Measurements from ENCODE around the gene TRAPPC1.

Gene TRAPPC1

DNA sequence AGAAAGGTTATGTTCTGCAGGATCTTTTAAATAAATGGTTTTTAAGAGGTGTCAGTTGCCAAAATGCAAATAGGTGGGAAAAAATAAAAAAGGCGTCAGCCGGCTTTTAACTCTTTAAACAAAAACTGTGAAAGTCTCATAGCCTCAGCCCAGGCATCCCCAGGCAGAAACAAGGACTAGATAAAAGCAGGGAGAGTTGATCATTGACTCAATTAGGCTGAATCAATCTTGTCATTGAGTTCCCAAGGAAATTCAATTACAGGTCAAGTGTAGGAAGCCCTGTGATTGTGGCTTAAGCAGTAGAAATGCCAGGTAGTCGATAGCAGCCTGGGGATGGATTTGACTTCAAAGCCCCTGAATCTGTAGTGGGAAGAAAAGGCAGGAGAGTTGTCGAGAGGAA is 39.9 kb upstream of the TRAPPC1 start:
- TF ChIP-seq, protein P1, sequence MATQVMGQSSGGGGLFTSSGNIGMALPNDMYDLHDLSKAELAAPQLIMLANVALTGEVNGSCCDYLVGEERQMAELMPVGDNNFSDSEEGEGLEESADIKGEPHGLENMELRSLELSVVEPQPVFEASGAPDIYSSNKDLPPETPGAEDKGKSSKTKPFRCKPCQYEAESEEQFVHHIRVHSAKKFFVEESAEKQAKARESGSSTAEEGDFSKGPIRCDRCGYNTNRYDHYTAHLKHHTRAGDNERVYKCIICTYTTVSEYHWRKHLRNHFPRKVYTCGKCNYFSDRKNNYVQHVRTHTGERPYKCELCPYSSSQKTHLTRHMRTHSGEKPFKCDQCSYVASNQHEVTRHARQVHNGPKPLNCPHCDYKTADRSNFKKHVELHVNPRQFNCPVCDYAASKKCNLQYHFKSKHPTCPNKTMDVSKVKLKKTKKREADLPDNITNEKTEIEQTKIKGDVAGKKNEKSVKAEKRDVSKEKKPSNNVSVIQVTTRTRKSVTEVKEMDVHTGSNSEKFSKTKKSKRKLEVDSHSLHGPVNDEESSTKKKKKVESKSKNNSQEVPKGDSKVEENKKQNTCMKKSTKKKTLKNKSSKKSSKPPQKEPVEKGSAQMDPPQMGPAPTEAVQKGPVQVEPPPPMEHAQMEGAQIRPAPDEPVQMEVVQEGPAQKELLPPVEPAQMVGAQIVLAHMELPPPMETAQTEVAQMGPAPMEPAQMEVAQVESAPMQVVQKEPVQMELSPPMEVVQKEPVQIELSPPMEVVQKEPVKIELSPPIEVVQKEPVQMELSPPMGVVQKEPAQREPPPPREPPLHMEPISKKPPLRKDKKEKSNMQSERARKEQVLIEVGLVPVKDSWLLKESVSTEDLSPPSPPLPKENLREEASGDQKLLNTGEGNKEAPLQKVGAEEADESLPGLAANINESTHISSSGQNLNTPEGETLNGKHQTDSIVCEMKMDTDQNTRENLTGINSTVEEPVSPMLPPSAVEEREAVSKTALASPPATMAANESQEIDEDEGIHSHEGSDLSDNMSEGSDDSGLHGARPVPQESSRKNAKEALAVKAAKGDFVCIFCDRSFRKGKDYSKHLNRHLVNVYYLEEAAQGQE (IDR thresholded peaks at IDR 0.05; ENCODE audit: insufficient read depth in 1 of 2, low read depth in 2 of 2, low read length in 2 of 2): no peak
- TF ChIP-seq POLR2AphosphoS5 (IDR thresholded peaks at IDR 0.05; ENCODE audit: low read depth, low read length): no peak
- TF ChIP-seq SIN3A (IDR thresholded peaks at IDR 0.05; ENCODE audit: borderline replicate concordance, insufficient read depth, low read length): no peak
- TF ChIP-seq TAF1 (IDR thresholded peaks at IDR 0.05; ENCODE audit: borderline replicate concordance, insufficient read depth, low read length): no peak
- no peak for TF ChIP-seq FOXP2 (optimal IDR thresholded peaks at IDR 0.05; ENCODE audit: borderline replicate concordance, extremely low read depth, extremely low read length, insufficient read depth)

GRCh38 chr17:7969433-7969832 is 37.7 kb upstream of the TRAPPC1 start:
- TF ChIP-seq TAF1 (IDR thresholded peaks at IDR 0.05; ENCODE audit: borderline replicate concordance, insufficient read depth, low read length): no peak
- TF ChIP-seq, protein P1 (IDR thresholded peaks at IDR 0.05; ENCODE audit: insufficient read depth in 1 of 2, low read depth in 2 of 2, low read length in 2 of 2): no peak
- no peak for TF ChIP-seq POLR2AphosphoS5 (IDR thresholded peaks at IDR 0.05; ENCODE audit: low read depth, low read length)
- TF ChIP-seq FOXP2 (optimal IDR thresholded peaks at IDR 0.05; ENCODE audit: borderline replicate concordance, extremely low read depth, extremely low read length, insufficient read depth): no peak
- TF ChIP-seq SIN3A (IDR thresholded peaks at IDR 0.05; ENCODE audit: borderline replicate concordance, insufficient read depth, low read length): no peak

GRCh38 chr17:7967751-7968150 is 36.0 kb upstream of the TRAPPC1 start:
- TF ChIP-seq, protein P1 (IDR thresholded peaks at IDR 0.05; ENCODE audit: insufficient read depth in 1 of 2, low read depth in 2 of 2, low read length in 2 of 2): no peak
- no peak for TF ChIP-seq SIN3A (IDR thresholded peaks at IDR 0.05; ENCODE audit: borderline replicate concordance, insufficient read depth, low read length)
- no peak for TF ChIP-seq FOXP2 (optimal IDR thresholded peaks at IDR 0.05; ENCODE audit: borderline replicate concordance, extremely low read depth, extremely low read length, insufficient read depth)
- no peak for TF ChIP-seq POLR2AphosphoS5 (IDR thresholded peaks at IDR 0.05; ENCODE audit: low read depth, low read length)
- no peak for TF ChIP-seq TAF1 (IDR thresholded peaks at IDR 0.05; ENCODE audit: borderline replicate concordance, insufficient read depth, low read length)

DNA sequence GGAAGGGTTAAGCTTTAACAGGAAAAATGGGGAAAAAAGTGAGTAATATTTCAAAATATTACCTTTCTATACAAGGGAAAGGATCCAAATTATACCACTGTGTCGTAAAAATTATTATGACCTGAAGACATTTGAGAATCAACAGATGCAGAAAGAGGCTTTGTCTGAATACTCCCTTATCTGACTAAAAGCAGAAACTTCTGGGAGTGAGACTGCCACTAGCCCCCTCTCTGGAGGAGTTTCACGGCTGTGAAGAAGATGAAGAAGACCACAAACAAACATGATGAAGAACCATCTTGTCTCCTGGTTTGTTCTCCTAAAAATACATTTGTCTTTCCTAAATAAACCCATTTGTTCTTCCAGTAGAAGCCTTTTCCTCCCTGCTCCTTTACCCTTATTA is 29.7 kb upstream of the TRAPPC1 start:
- TF ChIP-seq TAF1 (IDR thresholded peaks at IDR 0.05; ENCODE audit: borderline replicate concordance, insufficient read depth, low read length) (no peak), FOXP2 (optimal IDR thresholded peaks at IDR 0.05; ENCODE audit: borderline replicate concordance, extremely low read depth, extremely low read length, insufficient read depth) (no peak), SIN3A (IDR thresholded peaks at IDR 0.05; ENCODE audit: borderline replicate concordance, insufficient read depth, low read length) (no peak), POLR2AphosphoS5 (IDR thresholded peaks at IDR 0.05; ENCODE audit: low read depth, low read length) (no peak)
- TF ChIP-seq, protein P1 (IDR thresholded peaks at IDR 0.05; ENCODE audit: insufficient read depth in 1 of 2, low read depth in 2 of 2, low read length in 2 of 2): no peak

Measured in PFSK-1 (cell line).